ENCODE results near the gene IL1R1.
A peak's percentile ranks its signal among the peaks of the same experiment; 100 is the strongest.

DNA sequence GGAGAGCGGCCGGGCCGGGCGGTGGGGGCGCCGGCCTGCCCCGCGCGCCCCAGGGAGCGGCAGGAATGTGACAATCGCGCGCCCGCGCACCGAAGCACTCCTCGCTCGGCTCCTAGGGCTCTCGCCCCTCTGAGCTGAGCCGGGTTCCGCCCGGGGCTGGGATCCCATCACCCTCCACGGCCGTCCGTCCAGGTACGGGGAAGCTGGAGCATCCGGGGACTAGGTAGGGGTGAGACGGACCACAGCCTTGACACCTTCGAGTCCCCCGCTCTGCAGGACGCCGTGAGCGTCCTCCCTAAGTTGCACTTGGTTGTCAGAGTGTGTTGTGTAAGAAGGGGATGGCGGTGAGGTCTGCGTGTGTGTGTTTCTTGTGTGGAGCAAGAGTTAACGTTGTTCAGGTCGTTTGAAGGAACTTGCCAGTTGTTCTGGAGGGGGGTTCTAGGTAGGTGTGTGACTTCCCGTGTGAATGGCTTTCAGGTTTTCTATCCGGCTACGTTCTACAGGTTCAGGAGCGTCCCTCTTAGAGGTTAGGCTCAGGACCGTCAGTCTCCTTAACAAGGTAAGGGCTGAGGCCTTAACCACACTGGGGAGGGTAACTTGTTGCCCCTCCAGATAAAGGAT, 393 bp downstream of the IL1R1 start:
- TF ChIP-seq CTCF (IDR thresholded peaks at IDR 0.05) (no peak), POLR2AphosphoS5 (IDR thresholded peaks at IDR 0.05) (peak in 1 of 3 donors; percentile 17)

Data from stomach (tissue), 4 donors.